Transverse colon (tissue), 4 donors: Measurements from ENCODE around the gene KRT34. TPM values are rescaled to one million over a fixed set of nuclear protein-coding genes. Genes with fewer than 3 reads are reported as not detected.

Source experiments
- DNase-seq: peaks from one replicate; pipeline ENCODE4 v3.0.0-alpha.2; 2019
- H3K27ac ChIP-seq, 4 donors: fragments of 200-600 bp; sonication (generic); 2 replicates each; pipeline ENCODE4 v1.5.1; 2016 to 2018; ENCODE audit warnings: inconsistent platforms in 4 of 4
- H3K27me3 ChIP-seq: fragments of 200-600 bp; sonication (generic); 2 replicates; pipeline ENCODE4 v1.5.1; 2017; ENCODE audit warnings: inconsistent platforms
- H3K36me3 ChIP-seq, 4 donors: fragments of 200-600 bp; sonication (generic); 2 replicates each; pipeline ENCODE4 v1.5.1; 2017 to 2019; ENCODE audit warnings: inconsistent platforms in 4 of 4
- H3K4me1 ChIP-seq, 4 donors: fragments of 200-600 bp; sonication (generic); 2 replicates each; pipeline ENCODE4 v1.5.1; 2017 to 2020; ENCODE audit warnings: inconsistent platforms in 4 of 4
- H3K4me3 ChIP-seq, 4 donors: fragments of 200-600 bp; sonication (generic); 1 replicate in 1 of 4; 2 replicates in 3 of 4; pipeline versions ENCODE4 v1.5.1 to v1.6.1; 2017 to 2019; ENCODE audit warnings: inconsistent platforms in 4 of 4
- H3K9me3 ChIP-seq, 2 donors: fragments of 200-600 bp; sonication (generic); 2 replicates each; pipeline ENCODE4 v1.5.1; 2017 to 2019; ENCODE audit warnings: inconsistent platforms in 2 of 2
- EP300 ChIP-seq: sonication (generic); formaldehyde crosslinking; IDR thresholded peaks from one replicate; pipeline ENCODE4 v1.6.1; 2017; ENCODE audit warnings: antibody characterized with exemption, low read depth
- POLR2A ChIP-seq: fragments of 450-650 bp; IDR thresholded peaks from one replicate; pipeline ENCODE4 v1.6.1; 2016; ENCODE audit warnings: antibody characterized with exemption, mild to moderate bottlenecking, moderate library complexity
- POLR2AphosphoS5 ChIP-seq, 3 donors: sonication (generic); formaldehyde crosslinking; IDR thresholded peaks; one replicate each; pipeline ENCODE4 v1.6.1; 2016; ENCODE audit warnings: antibody characterized with exemption in 3 of 3
- WGBS, 2 donors: methylation state at CpG; one replicate each; pipeline ENCODE4 v1.1.5; 2018; ENCODE audit warnings: low coverage in 1 of 2; 5-methylcytosine and 5-hydroxymethylcytosine counted together
- in situ Hi-C, 4 donors: fragments of 200-750 bp; cut with MboI; loops; one replicate each; pipeline versions ENCODE4 v1.15.0 to v1.15.1; 2017; ENCODE audit warnings: low sequenced_read_pairs in 3 of 4, low pct_ligation_motif_present in 1 of 4, low pct_unique_long_range_greater_than_20kb in 1 of 4
- intact Hi-C: fragments of 100-400 bp; cut with DNase I; formaldehyde crosslinking; loops from one replicate; pipeline ENCODE4 v1.15.1; 2023; ENCODE audit warnings: low total_unique reads
- total RNA-seq, 4 donors: library from RNA; depleted of rRNA; stranded (reverse); fragments of >200 nt; gene quantifications; one replicate each; pipeline ENCODE4 v1.1.0, GENCODE V29; 2016
- TF ChIP-seq, protein P1 (sequence below), 5 experiments: fragments of 200-600 bp in 3 of 5; fragments of 450-650 bp in 2 of 5; sonication (generic) in 3 of 5; IDR thresholded peaks; 1 replicate in 2 of 5; 2 replicates in 3 of 5; pipeline ENCODE4 v1.5.1; 2016 to 2017; ENCODE audit warnings: antibody characterized with exemption in 5 of 5, inconsistent platforms in 3 of 5, mild to moderate bottlenecking in 2 of 5, moderate library complexity in 1 of 5

KRT34 gene
- total RNA-seq, 4 donors from 2014 or later: not detected

DNA sequence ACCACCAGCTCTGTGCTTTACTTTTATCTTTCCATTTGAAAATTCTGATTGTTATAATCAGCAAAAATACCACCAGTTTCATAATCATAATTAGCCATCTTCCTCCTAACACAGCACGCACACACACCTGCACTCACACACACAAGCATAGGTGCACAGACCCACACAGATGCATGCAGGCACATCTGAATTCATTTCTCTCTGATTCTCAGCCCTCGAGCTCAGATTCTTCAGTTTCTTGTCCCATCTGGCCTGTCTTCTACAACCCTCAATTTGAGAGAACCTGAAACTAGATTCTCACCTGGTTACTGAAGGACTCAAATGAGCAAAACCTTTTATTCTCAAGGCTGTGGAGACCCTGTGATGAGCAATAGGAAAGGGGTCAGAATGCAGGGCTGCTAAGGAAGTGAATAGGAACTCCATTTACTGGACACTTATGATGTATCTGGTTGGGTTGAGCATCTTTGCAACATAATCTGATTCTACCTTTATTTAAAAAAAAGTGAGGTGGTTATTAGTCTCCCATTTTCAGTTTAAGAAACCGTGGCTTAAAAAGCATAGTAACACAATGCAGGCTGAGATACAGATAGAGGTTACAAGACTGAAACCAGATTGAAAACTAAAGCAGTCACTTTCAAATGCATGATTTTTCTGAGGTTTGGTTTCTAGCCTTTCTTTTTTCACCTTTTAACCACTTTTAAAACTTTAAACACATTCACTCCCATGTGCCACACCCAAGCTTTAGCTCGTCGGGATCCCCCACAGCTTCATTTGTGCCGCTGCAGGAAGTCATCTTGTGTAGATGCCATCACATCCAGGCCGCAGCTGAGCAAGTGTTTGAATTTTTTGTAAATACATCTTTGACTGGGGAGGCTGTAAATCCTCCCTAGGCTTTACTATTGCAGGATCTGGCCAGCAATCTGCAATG is 40.9 kb downstream of the KRT34 start:
- DNase-seq: no peak
- TF ChIP-seq EP300: no peak
- no peak for TF ChIP-seq POLR2AphosphoS5 (IDR thresholded peaks at IDR 0.05)
- no peak for TF ChIP-seq POLR2A
- TF ChIP-seq, protein P1, sequence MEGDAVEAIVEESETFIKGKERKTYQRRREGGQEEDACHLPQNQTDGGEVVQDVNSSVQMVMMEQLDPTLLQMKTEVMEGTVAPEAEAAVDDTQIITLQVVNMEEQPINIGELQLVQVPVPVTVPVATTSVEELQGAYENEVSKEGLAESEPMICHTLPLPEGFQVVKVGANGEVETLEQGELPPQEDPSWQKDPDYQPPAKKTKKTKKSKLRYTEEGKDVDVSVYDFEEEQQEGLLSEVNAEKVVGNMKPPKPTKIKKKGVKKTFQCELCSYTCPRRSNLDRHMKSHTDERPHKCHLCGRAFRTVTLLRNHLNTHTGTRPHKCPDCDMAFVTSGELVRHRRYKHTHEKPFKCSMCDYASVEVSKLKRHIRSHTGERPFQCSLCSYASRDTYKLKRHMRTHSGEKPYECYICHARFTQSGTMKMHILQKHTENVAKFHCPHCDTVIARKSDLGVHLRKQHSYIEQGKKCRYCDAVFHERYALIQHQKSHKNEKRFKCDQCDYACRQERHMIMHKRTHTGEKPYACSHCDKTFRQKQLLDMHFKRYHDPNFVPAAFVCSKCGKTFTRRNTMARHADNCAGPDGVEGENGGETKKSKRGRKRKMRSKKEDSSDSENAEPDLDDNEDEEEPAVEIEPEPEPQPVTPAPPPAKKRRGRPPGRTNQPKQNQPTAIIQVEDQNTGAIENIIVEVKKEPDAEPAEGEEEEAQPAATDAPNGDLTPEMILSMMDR (IDR thresholded peaks at IDR 0.05): no peak
- H3K4me3 ChIP-seq: no peak overlapping the region
- H3K4me1 ChIP-seq: peaks cover 0 to 5% (median 0%) of the 10 kb centered on the region in 4 donors
- H3K27ac ChIP-seq: no peak overlapping the region
- WGBS, 2 donors: 43 to 65% methylated on average over 6 to 7 of the region's 7 CpGs
- intact Hi-C loops (no loop called here), in situ Hi-C loops (loop anchor here in 1 of 4 donors (25.0 kb wide), 1 partner anchor 529 kb away; the partner anchor contains the start of gene KRT10)
- H3K36me3 ChIP-seq: no peaks in the 10 kb centered on the region
- H3K27me3 ChIP-seq: no peaks in the 10 kb centered on the region
- no peaks in the 10 kb centered on the region for H3K9me3 ChIP-seq

DNA sequence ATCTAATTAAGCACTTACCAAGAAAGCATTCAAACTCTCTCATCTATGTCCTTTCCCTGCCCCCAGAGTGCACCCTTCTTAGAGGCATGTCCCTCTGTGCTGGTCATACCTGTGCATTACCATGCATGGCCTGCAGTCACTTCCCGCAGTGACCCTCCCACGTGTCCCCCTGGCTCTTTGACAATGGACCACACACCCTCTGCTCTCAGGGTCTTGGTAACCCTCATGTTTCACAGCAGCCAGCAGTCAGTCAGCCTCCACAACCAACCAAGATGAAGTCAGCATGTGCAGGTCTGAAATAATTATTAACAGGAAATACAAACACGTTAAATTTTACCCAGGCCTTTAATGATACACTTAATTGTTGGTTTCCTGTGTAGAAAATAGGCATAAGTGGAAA is 41.6 kb downstream of the KRT34 start:
- WGBS, 2 donors: 46 to 51% methylated on average over 3 of the region's 3 CpGs
- no peak for TF ChIP-seq EP300
- no peak for TF ChIP-seq POLR2AphosphoS5 (IDR thresholded peaks at IDR 0.05)
- no peak for TF ChIP-seq POLR2A
- TF ChIP-seq, protein P1 (IDR thresholded peaks at IDR 0.05): no peak
- no peak for DNase-seq
- Histone ChIP-seq H3K27ac (no peak overlapping the region), H3K4me1 (peaks cover 0 to 5% (median 0%) of the 10 kb centered on the region in 4 donors), H3K9me3 (no peaks in the 10 kb centered on the region), H3K36me3 (no peaks in the 10 kb centered on the region), H3K4me3 (no peak overlapping the region), H3K27me3 (no peaks in the 10 kb centered on the region)
- intact Hi-C loops (no loop called here), in situ Hi-C loops (loop anchor here in 1 of 4 donors (25.0 kb wide), 1 partner anchor 528 kb away; the partner anchor contains the start of gene KRT10)

DNA sequence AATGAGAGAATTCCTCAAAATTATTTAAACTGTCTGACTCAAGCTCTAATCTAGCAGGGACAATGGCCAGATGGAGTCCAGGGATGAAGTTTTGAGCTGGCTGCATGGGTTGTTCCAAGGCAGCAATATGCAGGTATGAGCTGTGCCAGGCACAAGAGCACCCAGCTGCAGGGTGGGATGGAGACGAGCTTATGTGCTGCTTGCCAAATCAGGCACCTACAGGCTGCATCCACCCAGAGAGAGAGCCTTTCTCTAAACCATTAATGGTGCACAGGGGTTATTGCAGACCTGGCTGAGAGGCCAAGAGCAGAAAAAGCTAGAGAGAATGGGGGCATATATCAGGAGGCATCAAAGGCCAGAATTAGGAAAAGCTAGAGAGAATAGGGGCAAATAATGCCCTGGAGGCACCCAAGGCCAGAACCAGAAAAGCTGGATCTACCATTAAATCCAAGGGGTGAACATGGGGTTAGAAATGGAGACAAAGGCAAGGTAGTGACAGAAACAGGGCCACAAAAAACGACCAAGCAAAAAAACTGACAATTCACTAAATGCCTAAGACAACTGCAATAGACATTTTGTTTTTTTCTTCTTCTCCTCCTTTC is 42.4 kb downstream of the KRT34 start:
- intact Hi-C loops: no loop called here
- in situ Hi-C loops: loop anchor here in 1 of 4 donors (25.0 kb wide), 1 partner anchor 527 kb away; the partner anchor contains the start of gene KRT10
- H3K27me3 ChIP-seq: no peaks in the 10 kb centered on the region
- TF ChIP-seq POLR2A: no peak
- TF ChIP-seq POLR2AphosphoS5 (IDR thresholded peaks at IDR 0.05): no peak
- no peak for TF ChIP-seq EP300
- TF ChIP-seq, protein P1 (IDR thresholded peaks at IDR 0.05): no peak
- no peaks in the 10 kb centered on the region for H3K36me3 ChIP-seq
- H3K4me1 ChIP-seq: peaks cover 0 to 5% (median 0%) of the 10 kb centered on the region in 4 donors
- H3K4me3 ChIP-seq: no peak overlapping the region
- no peak overlapping the region for H3K27ac ChIP-seq
- WGBS, 2 donors: 58 to 59% methylated on average over 2 of the region's 2 CpGs
- no peaks in the 10 kb centered on the region for H3K9me3 ChIP-seq
- no peak for DNase-seq

DNA sequence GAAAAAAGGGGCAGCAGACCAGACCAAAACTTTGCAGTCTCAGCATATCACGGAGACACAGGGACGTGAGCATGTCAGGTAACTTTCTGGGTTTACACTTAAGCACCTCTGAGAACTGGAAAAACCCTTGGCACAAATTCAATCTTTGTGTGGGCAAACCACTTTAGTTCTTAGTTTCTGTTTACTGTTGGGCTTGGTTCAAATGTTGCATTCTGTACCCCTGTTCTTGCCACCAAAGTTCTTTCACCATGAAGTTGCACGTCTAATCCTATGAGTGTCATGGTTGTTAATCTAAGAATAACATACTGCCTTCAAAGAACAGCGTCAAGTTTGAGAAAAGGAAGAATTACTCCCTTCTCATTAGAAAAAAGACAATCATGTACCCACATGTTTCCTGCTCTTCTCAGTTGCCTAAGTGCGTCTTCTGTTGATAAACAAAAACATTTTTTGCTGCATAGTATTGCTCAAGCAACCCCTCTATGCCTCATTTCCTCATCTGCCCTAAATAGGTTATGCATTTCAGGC is 43.1 kb downstream of the KRT34 start:
- Histone ChIP-seq H3K36me3 (no peaks in the 10 kb centered on the region), H3K27me3 (no peaks in the 10 kb centered on the region), H3K9me3 (no peaks in the 10 kb centered on the region), H3K4me3 (no peak overlapping the region), H3K4me1 (peaks cover 0 to 5% (median 0%) of the 10 kb centered on the region in 4 donors), H3K27ac (no peak overlapping the region)
- no peak for DNase-seq
- intact Hi-C loops: no loop called here
- in situ Hi-C loops: loop anchor here in 1 of 4 donors (25.0 kb wide), 1 partner anchor 527 kb away; the partner anchor contains the start of gene KRT10
- 37 to 44% methylated on average over 4 to 5 of the region's 5 CpGs for WGBS, 2 donors
- no peak for TF ChIP-seq POLR2AphosphoS5 (IDR thresholded peaks at IDR 0.05)
- TF ChIP-seq, protein P1 (IDR thresholded peaks at IDR 0.05): no peak
- no peak for TF ChIP-seq EP300
- no peak for TF ChIP-seq POLR2A
